ENCODE measurements around the gene TNRC6A. TPM values are rescaled to one million over a fixed set of nuclear protein-coding genes. Genes with fewer than 3 reads are reported as not detected.

TNRC6A gene
- total and polyA plus RNA-seq, 4 donors: 10.3 to 93.0 (median 29.8) TPM

- Histone ChIP-seq H3K4me3 (no peak overlapping the region), H3K36me3 (ENCODE audit: control insufficient read depth in 4 of 4, insufficient read depth in 4 of 4, low read length in 4 of 4) (no peaks in the 10 kb centered on the region), H3K9ac (ENCODE audit: insufficient read depth in 1 of 2, low read length in 2 of 2) (no peak overlapping the region), H3K27ac (ENCODE audit: low read depth in 1 of 2, low read length in 1 of 2) (no peak overlapping the region), H3K27me3 (ENCODE audit: control insufficient read depth in 3 of 3, insufficient read depth in 3 of 3, low read length in 2 of 3) (no peaks in the 10 kb centered on the region), H3K9me3 (ENCODE audit: control insufficient read depth in 4 of 4, insufficient read depth in 3 of 4, low read length in 3 of 4) (no peaks in the 10 kb centered on the region), H3K4me1 (ENCODE audit: control insufficient read depth in 5 of 5, insufficient read depth in 5 of 5, low read length in 5 of 5) (peaks cover 0 to 12% (median 7%) of the 10 kb centered on the region in 5 donors)
- DNase-seq (no peak), ATAC-seq (ENCODE audit: insufficient read depth, low FRiP score) (no peak)
- TF ChIP-seq CTCF (IDR thresholded peaks at IDR 0.05; ENCODE audit: control extremely low read depth, extremely low read depth): no peak
- WGBS, 2 donors: 79 to 84% methylated on average over 2 of the region's 2 CpGs
Observed at GRCh38 chr16:24688359-24688758, 41.1 kb upstream of the TNRC6A start.

- ATAC-seq (ENCODE audit: insufficient read depth, low FRiP score): no peak
Observed at GRCh38 chr16:24689128-24689527, 40.3 kb upstream of the TNRC6A start.

GRCh38 chr16:24692854-24693253 lies 36.6 kb upstream of the TNRC6A start:
- TF ChIP-seq CTCF (IDR thresholded peaks at IDR 0.05; ENCODE audit: control extremely low read depth, extremely low read depth): no peak
- DNase-seq (no peak), ATAC-seq (ENCODE audit: insufficient read depth, low FRiP score) (no peak)
- Histone ChIP-seq H3K9ac (ENCODE audit: insufficient read depth in 1 of 2, low read length in 2 of 2) (no peak overlapping the region), H3K4me1 (ENCODE audit: control insufficient read depth in 5 of 5, insufficient read depth in 5 of 5, low read length in 5 of 5) (no peaks in the 10 kb centered on the region), H3K4me3 (no peak overlapping the region), H3K36me3 (ENCODE audit: control insufficient read depth in 4 of 4, insufficient read depth in 4 of 4, low read length in 4 of 4) (no peaks in the 10 kb centered on the region), H3K27ac (ENCODE audit: low read depth in 1 of 2, low read length in 1 of 2) (no peak overlapping the region), H3K27me3 (ENCODE audit: control insufficient read depth in 3 of 3, insufficient read depth in 3 of 3, low read length in 2 of 3) (no peaks in the 10 kb centered on the region), H3K9me3 (ENCODE audit: control insufficient read depth in 4 of 4, insufficient read depth in 3 of 4, low read length in 3 of 4) (no peaks in the 10 kb centered on the region)
- 65 to 77% methylated on average over 7 of the region's 7 CpGs for WGBS, 2 donors

More at GRCh38 chr16:24689128-24689527, 40.3 kb upstream of the TNRC6A start:
- TF ChIP-seq CTCF (IDR thresholded peaks at IDR 0.05; ENCODE audit: control extremely low read depth, extremely low read depth): no peak
- H3K9me3 ChIP-seq (ENCODE audit: control insufficient read depth in 4 of 4, insufficient read depth in 3 of 4, low read length in 3 of 4): no peaks in the 10 kb centered on the region
- no peaks in the 10 kb centered on the region for H3K36me3 ChIP-seq (ENCODE audit: control insufficient read depth in 4 of 4, insufficient read depth in 4 of 4, low read length in 4 of 4)
- no peak overlapping the region for H3K27ac ChIP-seq (ENCODE audit: low read depth in 1 of 2, low read length in 1 of 2)
- H3K4me3 ChIP-seq: no peak overlapping the region
- H3K27me3 ChIP-seq (ENCODE audit: control insufficient read depth in 3 of 3, insufficient read depth in 3 of 3, low read length in 2 of 3): no peaks in the 10 kb centered on the region
- DNase-seq: peak; percentile 47 to 65 (median 64)
- H3K9ac ChIP-seq (ENCODE audit: insufficient read depth in 1 of 2, low read length in 2 of 2): no peak overlapping the region
- peaks cover 0 to 12% (median 7%) of the 10 kb centered on the region in 5 donors for H3K4me1 ChIP-seq (ENCODE audit: control insufficient read depth in 5 of 5, insufficient read depth in 5 of 5, low read length in 5 of 5)
- WGBS, 2 donors: 53 to 56% methylated on average over 7 of the region's 7 CpGs

- H3K4me3 ChIP-seq: no peak overlapping the region
- no peaks in the 10 kb centered on the region for H3K9me3 ChIP-seq (ENCODE audit: control insufficient read depth in 4 of 4, insufficient read depth in 3 of 4, low read length in 3 of 4)
- ATAC-seq (ENCODE audit: insufficient read depth, low FRiP score) (no peak), DNase-seq (no peak)
- H3K36me3 ChIP-seq (ENCODE audit: control insufficient read depth in 4 of 4, insufficient read depth in 4 of 4, low read length in 4 of 4): no peaks in the 10 kb centered on the region
- H3K4me1 ChIP-seq (ENCODE audit: control insufficient read depth in 5 of 5, insufficient read depth in 5 of 5, low read length in 5 of 5): no peaks in the 10 kb centered on the region
- H3K27ac ChIP-seq (ENCODE audit: low read depth in 1 of 2, low read length in 1 of 2): no peak overlapping the region
- no peak overlapping the region for H3K9ac ChIP-seq (ENCODE audit: insufficient read depth in 1 of 2, low read length in 2 of 2)
- 57 to 77% methylated on average over 5 of the region's 5 CpGs for WGBS, 2 donors
- no peak for TF ChIP-seq CTCF (IDR thresholded peaks at IDR 0.05; ENCODE audit: control extremely low read depth, extremely low read depth)
- no peaks in the 10 kb centered on the region for H3K27me3 ChIP-seq (ENCODE audit: control insufficient read depth in 3 of 3, insufficient read depth in 3 of 3, low read length in 2 of 3)
Observed at GRCh38 chr16:24694931-24695330, 34.5 kb upstream of the TNRC6A start.

All from lung (tissue), 12 donors.